ENCODE results near the gene SLC66A2. TPM values are rescaled to one million over a fixed set of nuclear protein-coding genes. Genes with fewer than 3 reads are reported as not detected.

SLC66A2 gene
- total RNA-seq, 6 experiments from 2014 or later = 61.6 to 140 (median 95.8) TPM

- Histone ChIP-seq H3K27ac (no peak overlapping the region), H3K27me3 (no peaks in the 10 kb centered on the region), H3K4me3 (no peak overlapping the region), H3K4me1 (peaks cover 0 to 21% (median 8%) of the 10 kb centered on the region in 4 donors), H3K36me3 (peaks cover 0 to 5% (median 0%) of the 10 kb centered on the region in 4 donors), H3K9me3 (no peaks in the 10 kb centered on the region)
- TF ChIP-seq, protein P1, sequence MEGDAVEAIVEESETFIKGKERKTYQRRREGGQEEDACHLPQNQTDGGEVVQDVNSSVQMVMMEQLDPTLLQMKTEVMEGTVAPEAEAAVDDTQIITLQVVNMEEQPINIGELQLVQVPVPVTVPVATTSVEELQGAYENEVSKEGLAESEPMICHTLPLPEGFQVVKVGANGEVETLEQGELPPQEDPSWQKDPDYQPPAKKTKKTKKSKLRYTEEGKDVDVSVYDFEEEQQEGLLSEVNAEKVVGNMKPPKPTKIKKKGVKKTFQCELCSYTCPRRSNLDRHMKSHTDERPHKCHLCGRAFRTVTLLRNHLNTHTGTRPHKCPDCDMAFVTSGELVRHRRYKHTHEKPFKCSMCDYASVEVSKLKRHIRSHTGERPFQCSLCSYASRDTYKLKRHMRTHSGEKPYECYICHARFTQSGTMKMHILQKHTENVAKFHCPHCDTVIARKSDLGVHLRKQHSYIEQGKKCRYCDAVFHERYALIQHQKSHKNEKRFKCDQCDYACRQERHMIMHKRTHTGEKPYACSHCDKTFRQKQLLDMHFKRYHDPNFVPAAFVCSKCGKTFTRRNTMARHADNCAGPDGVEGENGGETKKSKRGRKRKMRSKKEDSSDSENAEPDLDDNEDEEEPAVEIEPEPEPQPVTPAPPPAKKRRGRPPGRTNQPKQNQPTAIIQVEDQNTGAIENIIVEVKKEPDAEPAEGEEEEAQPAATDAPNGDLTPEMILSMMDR (IDR thresholded peaks at IDR 0.05) = no peak
- TF ChIP-seq POLR2A (IDR thresholded peaks at IDR 0.05) = no peak
- intact Hi-C loops (cut with DNase I) = loop anchor here in 1 of 2 donors (10.0 kb wide), 1 partner anchor 50 kb away; the partner anchor contains the start of gene RBFA
- DNase-seq (no peak), ATAC-seq (no peak)
- 80% methylated on average over 8 of the region's 12 CpGs for WGBS (ENCODE audit: insufficient coverage, low coverage, low lambda C conversion rate, missing lambda C conversion rate)
Measured at GRCh38 chr18:79985172-79985571, 33.7 kb upstream of the SLC66A2 start.

- H3K4me1 ChIP-seq = peaks cover 0 to 17% (median 8%) of the 10 kb centered on the region in 4 donors
- ATAC-seq = no peak
- no peak for TF ChIP-seq POLR2A (IDR thresholded peaks at IDR 0.05)
- TF ChIP-seq, protein P1 (IDR thresholded peaks at IDR 0.05) = no peak
- no peaks in the 10 kb centered on the region for H3K9me3 ChIP-seq
- DNase-seq = no peak
- H3K36me3 ChIP-seq = peaks cover 0 to 5% (median 0%) of the 10 kb centered on the region in 4 donors
- H3K27ac ChIP-seq = no peak overlapping the region
- H3K27me3 ChIP-seq = no peaks in the 10 kb centered on the region
- intact Hi-C loops (cut with DNase I) = loop anchor here in 1 of 2 donors (10.0 kb wide), 1 partner anchor 51 kb away; the partner anchor contains the start of gene RBFA
- 88% methylated on average over 3 of the region's 7 CpGs for WGBS (ENCODE audit: insufficient coverage, low coverage, low lambda C conversion rate, missing lambda C conversion rate)
- H3K4me3 ChIP-seq = no peak overlapping the region
Measured at GRCh38 chr18:79983793-79984192, 32.3 kb upstream of the SLC66A2 start.

DNA sequence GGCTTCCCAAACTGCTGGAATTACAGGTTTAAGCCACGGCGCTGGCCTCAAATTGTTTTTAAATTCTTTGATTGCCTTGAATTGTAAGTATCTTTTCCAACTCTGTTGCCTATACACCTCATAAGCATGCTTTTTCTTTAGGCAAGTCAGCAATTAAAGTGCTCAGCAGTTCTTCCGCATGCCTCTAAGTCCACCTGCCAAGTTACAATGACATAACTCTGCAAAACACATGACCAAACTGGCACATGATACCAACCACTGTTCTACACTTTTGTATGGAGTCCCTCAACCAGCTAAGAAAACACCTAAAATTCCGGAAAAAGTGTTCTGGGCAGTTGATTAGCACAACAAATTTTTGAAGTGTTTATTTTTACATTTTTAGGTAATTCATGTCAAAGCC is 31.8 kb upstream of the SLC66A2 start:
- 74% methylated on average over 4 of the region's 4 CpGs for WGBS (ENCODE audit: insufficient coverage, low coverage, low lambda C conversion rate, missing lambda C conversion rate)
- peaks cover 0 to 17% (median 8%) of the 10 kb centered on the region in 4 donors for H3K4me1 ChIP-seq
- no peak overlapping the region for H3K27ac ChIP-seq
- TF ChIP-seq, protein P1 (IDR thresholded peaks at IDR 0.05) = no peak
- TF ChIP-seq POLR2A (IDR thresholded peaks at IDR 0.05) = no peak
- peaks cover 0 to 5% (median 0%) of the 10 kb centered on the region in 4 donors for H3K36me3 ChIP-seq
- DNase-seq (no peak), ATAC-seq (peak in 2 of 4 donors; percentile 45 to 57)
- no peaks in the 10 kb centered on the region for H3K27me3 ChIP-seq
- no peaks in the 10 kb centered on the region for H3K9me3 ChIP-seq
- intact Hi-C loops (cut with DNase I) = loop anchor here in 1 of 2 donors (10.0 kb wide), 1 partner anchor 52 kb away; the partner anchor contains the start of gene RBFA
- H3K4me3 ChIP-seq = no peak overlapping the region

DNA sequence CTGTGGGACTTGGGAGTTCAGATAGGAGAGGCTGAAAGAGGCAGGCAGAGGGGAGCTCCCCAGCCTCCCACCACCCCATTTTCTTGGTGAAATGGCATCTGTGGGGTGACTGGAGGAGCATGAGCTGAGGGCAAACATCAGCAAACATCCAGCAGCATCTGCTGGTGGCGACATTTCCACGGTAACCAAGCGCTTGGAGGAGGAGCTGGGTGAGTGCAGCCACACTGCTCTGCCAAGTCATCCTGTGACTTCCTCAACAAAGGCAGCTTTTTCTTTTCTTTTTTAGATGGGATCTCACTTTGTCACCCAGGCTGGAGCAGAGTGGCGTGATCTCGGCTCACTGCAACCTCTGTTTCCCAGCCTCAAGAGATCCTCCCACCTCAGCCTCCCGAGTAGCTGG is 31.3 kb upstream of the SLC66A2 start:
- H3K36me3 ChIP-seq = peaks cover 0 to 5% (median 0%) of the 10 kb centered on the region in 4 donors
- WGBS (ENCODE audit: insufficient coverage, low coverage, low lambda C conversion rate, missing lambda C conversion rate) = 95% methylated on average over 3 of the region's 6 CpGs
- ATAC-seq = peak in 3 of 4 donors; percentile 16 to 47 (median 31)
- intact Hi-C loops (cut with DNase I) = loop anchor here in 1 of 2 donors (10.0 kb wide), 1 partner anchor 52 kb away; the partner anchor contains the start of gene RBFA
- TF ChIP-seq POLR2A (IDR thresholded peaks at IDR 0.05) = no peak
- TF ChIP-seq, protein P1 (IDR thresholded peaks at IDR 0.05) = no peak
- peaks cover 0 to 17% (median 8%) of the 10 kb centered on the region in 4 donors for H3K4me1 ChIP-seq
- DNase-seq = no peak
- no peak overlapping the region for H3K4me3 ChIP-seq
- H3K27me3 ChIP-seq = no peaks in the 10 kb centered on the region
- H3K9me3 ChIP-seq = no peaks in the 10 kb centered on the region
- no peak overlapping the region for H3K27ac ChIP-seq
